Measurements from ENCODE around the gene NME7.
"Not testable (repeated sequence)": the region's sequence is repeated elsewhere in the genome, so short reads cannot be mapped to it uniquely, and the experiment has no call there.

NME7 gene

GRCh38 chr1:169212088-169212487, 155.5 kb downstream of the NME7 start:
- no peak for DNase-seq (ENCODE audit: low spot score in 2 of 2)
- Histone ChIP-seq H3K4me1 (peaks cover 3% of the 10 kb centered on the region; the same call in 1 of the 2 replicates), H3K36me3 (replicated peaks) (no peaks in the 10 kb centered on the region), H3K4me3 (no peak overlapping the region), H3K27me3 (ENCODE audit: low read depth) (no peaks in the 10 kb centered on the region), H3K9me3 (no peaks in the 10 kb centered on the region)
- in situ Hi-C loops (cut with MboI; ENCODE audit: low sequenced_read_pairs): no loop called here

GRCh38 chr1:169207797-169208520, 159.6 kb downstream of the NME7 start:
- H3K27me3 ChIP-seq (ENCODE audit: low read depth): no peaks in the 10 kb centered on the region
- peaks cover 21% of the 10 kb centered on the region for H3K4me1 ChIP-seq
- in situ Hi-C loops (cut with MboI; ENCODE audit: low sequenced_read_pairs): no loop called here
- no peaks in the 10 kb centered on the region for H3K9me3 ChIP-seq
- H3K36me3 ChIP-seq (replicated peaks): no peaks in the 10 kb centered on the region
- H3K4me3 ChIP-seq: no peak overlapping the region
- DNase-seq (ENCODE audit: low spot score in 2 of 2): no peak

GRCh38 chr1:169204157-169204556, 163.4 kb downstream of the NME7 start:
- H3K4me3 ChIP-seq: no peak overlapping the region
- H3K4me1 ChIP-seq: peaks cover 22% of the 10 kb centered on the region
- peak in 1 of 2 experiments; percentile 82 for DNase-seq (ENCODE audit: low spot score in 2 of 2)
- H3K9me3 ChIP-seq: no peaks in the 10 kb centered on the region
- H3K27me3 ChIP-seq (ENCODE audit: low read depth): no peaks in the 10 kb centered on the region
- H3K36me3 ChIP-seq (replicated peaks): no peaks in the 10 kb centered on the region
- in situ Hi-C loops (cut with MboI; ENCODE audit: low sequenced_read_pairs): no loop called here

- Histone ChIP-seq H3K4me3 (no peak overlapping the region), H3K9me3 (no peaks in the 10 kb centered on the region), H3K4me1 (peaks cover 22% of the 10 kb centered on the region), H3K36me3 (replicated peaks) (no peaks in the 10 kb centered on the region), H3K27me3 (ENCODE audit: low read depth) (no peaks in the 10 kb centered on the region)
- in situ Hi-C loops (cut with MboI; ENCODE audit: low sequenced_read_pairs): no loop called here
- no peak for DNase-seq (ENCODE audit: low spot score in 2 of 2)
These were observed 164.6 kb downstream of the NME7 start for GRCh38 chr1:169202791-169203665.

GRCh38 chr1:169201084-169201619, 166.4 kb downstream of the NME7 start:
- H3K4me1 ChIP-seq: peaks cover 19% of the 10 kb centered on the region
- no peaks in the 10 kb centered on the region for H3K9me3 ChIP-seq
- no peak overlapping the region for H3K4me3 ChIP-seq
- in situ Hi-C loops (cut with MboI; ENCODE audit: low sequenced_read_pairs): no loop called here
- H3K36me3 ChIP-seq (replicated peaks): no peaks in the 10 kb centered on the region
- no peak for DNase-seq (ENCODE audit: low spot score in 2 of 2)
- H3K27me3 ChIP-seq (ENCODE audit: low read depth): no peaks in the 10 kb centered on the region

GRCh38 chr1:169200319-169200718, 167.3 kb downstream of the NME7 start:
- DNase-seq (ENCODE audit: low spot score in 2 of 2): no peak
- in situ Hi-C loops (cut with MboI; ENCODE audit: low sequenced_read_pairs): no loop called here
- no peak overlapping the region for H3K4me3 ChIP-seq
- H3K36me3 ChIP-seq (replicated peaks): no peaks in the 10 kb centered on the region
- no peaks in the 10 kb centered on the region for H3K27me3 ChIP-seq (ENCODE audit: low read depth)
- H3K4me1 ChIP-seq: peaks cover 19% of the 10 kb centered on the region
- H3K9me3 ChIP-seq: no peaks in the 10 kb centered on the region

GRCh38 chr1:169196581-169196980, 171.0 kb downstream of the NME7 start:
- Histone ChIP-seq H3K9me3 (no peaks in the 10 kb centered on the region), H3K36me3 (replicated peaks) (no peaks in the 10 kb centered on the region), H3K27me3 (ENCODE audit: low read depth) (no peaks in the 10 kb centered on the region), H3K4me3 (no peak overlapping the region), H3K4me1 (no peaks in the 10 kb centered on the region)
- no peak for DNase-seq (ENCODE audit: low spot score in 2 of 2)
- in situ Hi-C loops (cut with MboI; ENCODE audit: low sequenced_read_pairs): no loop called here

- no peaks in the 10 kb centered on the region for H3K9me3 ChIP-seq
- no peaks in the 10 kb centered on the region for H3K4me1 ChIP-seq
- DNase-seq (ENCODE audit: low spot score in 2 of 2): no peak
- H3K4me3 ChIP-seq: no peak overlapping the region
- in situ Hi-C loops (cut with MboI; ENCODE audit: low sequenced_read_pairs): no loop called here
- H3K27me3 ChIP-seq (ENCODE audit: low read depth): no peaks in the 10 kb centered on the region
- H3K36me3 ChIP-seq (replicated peaks): no peaks in the 10 kb centered on the region
These were observed 171.4 kb downstream of the NME7 start for GRCh38 chr1:169196161-169196560.

- Histone ChIP-seq H3K36me3 (replicated peaks) (no peaks in the 10 kb centered on the region), H3K4me1 (no peaks in the 10 kb centered on the region), H3K4me3 (no peak overlapping the region), H3K9me3 (no peaks in the 10 kb centered on the region), H3K27me3 (ENCODE audit: low read depth) (no peaks in the 10 kb centered on the region)
- in situ Hi-C loops (cut with MboI; ENCODE audit: low sequenced_read_pairs): no loop called here
- no peak for DNase-seq (ENCODE audit: low spot score in 2 of 2)
These were observed 174.3 kb downstream of the NME7 start for GRCh38 chr1:169193191-169193850.

GRCh38 chr1:169186106-169186505, 181.5 kb downstream of the NME7 start:
- no peak for DNase-seq (ENCODE audit: low spot score in 2 of 2)

GRCh38 chr1:169184812-169185211, 182.8 kb downstream of the NME7 start:
- H3K9me3 ChIP-seq: no peaks in the 10 kb centered on the region
- DNase-seq (ENCODE audit: low spot score in 2 of 2): no peak
- in situ Hi-C loops (cut with MboI; ENCODE audit: low sequenced_read_pairs): no loop called here
- H3K4me1 ChIP-seq: no peaks in the 10 kb centered on the region
- H3K4me3 ChIP-seq: no peak overlapping the region
- no peaks in the 10 kb centered on the region for H3K27me3 ChIP-seq (ENCODE audit: low read depth)
- no peaks in the 10 kb centered on the region for H3K36me3 ChIP-seq (replicated peaks)

More at GRCh38 chr1:169186106-169186505, 181.5 kb downstream of the NME7 start:
- H3K9me3 ChIP-seq: no peaks in the 10 kb centered on the region
- H3K27me3 ChIP-seq (ENCODE audit: low read depth): no peaks in the 10 kb centered on the region
- no peaks in the 10 kb centered on the region for H3K4me1 ChIP-seq
- H3K4me3 ChIP-seq: no peak overlapping the region
- no peaks in the 10 kb centered on the region for H3K36me3 ChIP-seq (replicated peaks)
- in situ Hi-C loops (cut with MboI; ENCODE audit: low sequenced_read_pairs): no loop called here

GRCh38 chr1:169180174-169180573, 187.4 kb downstream of the NME7 start:
- no peaks in the 10 kb centered on the region for H3K4me1 ChIP-seq
- H3K9me3 ChIP-seq: no peaks in the 10 kb centered on the region
- H3K4me3 ChIP-seq: no peak overlapping the region
- no peaks in the 10 kb centered on the region for H3K36me3 ChIP-seq (replicated peaks)
- in situ Hi-C loops (cut with MboI; ENCODE audit: low sequenced_read_pairs): no loop called here
- no peaks in the 10 kb centered on the region for H3K27me3 ChIP-seq (ENCODE audit: low read depth)
- DNase-seq (ENCODE audit: low spot score in 2 of 2): no peak

- H3K36me3 ChIP-seq (replicated peaks); H3K27me3 ChIP-seq (ENCODE audit: low read depth); DNase-seq (ENCODE audit: low spot score in 2 of 2); in situ Hi-C loops (cut with MboI; ENCODE audit: low sequenced_read_pairs); H3K4me1 ChIP-seq; H3K4me3 ChIP-seq; H3K9me3 ChIP-seq: not testable (repeated sequence)
These were observed 188.2 kb downstream of the NME7 start for GRCh38 chr1:169179431-169179830.
